HepG2 (cell line): ENCODE measurements around the gene TMEM255B.
"Not testable (repeated sequence)": the region's sequence is repeated elsewhere in the genome, so short reads cannot be mapped to it uniquely, and the experiment has no call there.

Source experiments
- ASH2L ChIP-seq: fragments of 300-600, 200-600 bp; sonication (generic); IDR thresholded peaks from 2 replicates; pipeline ENCODE4 v1.7.0; 2017; ENCODE audit warnings: low read depth, mild to moderate bottlenecking, moderate library complexity, mixed read lengths, low read length; ENCODE audit not compliant: insufficient read length
- CEBPG ChIP-seq: IDR thresholded peaks from 2 replicates; pipeline ENCODE4 v1.6.1; 2016
- CEBPZ ChIP-seq: IDR thresholded peaks from 2 replicates; pipeline ENCODE4 v1.6.1; 2012; ENCODE audit warnings: low read length, improper control_type of control experiment
- KDM5A ChIP-seq: fragments of 200-600 bp; sonication (generic); IDR thresholded peaks from 2 replicates; pipeline ENCODE4 v1.7.0; 2018; ENCODE audit warnings: antibody characterized with exemption, mild to moderate bottlenecking, low read length, borderline replicate concordance
- NFE2L1 ChIP-seq: sonication (generic); formaldehyde crosslinking; IDR thresholded peaks from 2 replicates; pipeline ENCODE4 v1.4.0; 2020; ENCODE audit warnings: missing genetic modification reagents, mild to moderate bottlenecking, borderline replicate concordance
- POLR2A ChIP-seq, 2 experiments: IDR thresholded peaks; 2 replicates each; pipeline ENCODE4 v1.6.1; 2011; ENCODE audit warnings: low read depth in 2 of 2, low read length in 2 of 2, mild to moderate bottlenecking in 1 of 2, moderate library complexity in 1 of 2; ENCODE audit not compliant: insufficient read depth in 1 of 2
- SMAD3 ChIP-seq: sonication (generic); formaldehyde crosslinking; IDR thresholded peaks from 2 replicates; pipeline ENCODE4 v1.4.0; 2020; ENCODE audit warnings: missing genetic modification reagents
- SRF ChIP-seq: IDR thresholded peaks from 2 replicates; pipeline ENCODE4 v1.6.1; 2011; ENCODE audit warnings: mild to moderate bottlenecking, low read depth, low read length, moderate library complexity
- ZFP91 ChIP-seq: sonication (generic); formaldehyde crosslinking; IDR thresholded peaks from 2 replicates; pipeline ENCODE4 v1.9.0; 2022; ENCODE audit warnings: missing genetic modification reagents, mild to moderate bottlenecking, borderline replicate concordance
- ZNF12 ChIP-seq: sonication (generic); formaldehyde crosslinking; IDR thresholded peaks from 2 replicates; pipeline ENCODE4 v1.5.0; 2020; ENCODE audit warnings: missing genetic modification reagents

- not testable (repeated sequence) for TF ChIP-seq SMAD3; CEBPZ; SRF; POLR2A (IDR thresholded peaks at IDR 0.05; ENCODE audit: insufficient read depth in 1 of 2, low read depth in 2 of 2, low read length in 2 of 2); ZNF12 (CRISPR knock-in tag); CEBPG (CRISPR knock-in tag); NFE2L1; ASH2L; KDM5A; ZFP91 (CRISPR knock-in tag)
These were observed 32.8 kb upstream of the TMEM255B start for GRCh38 chr13:113726106-113726821.
